Body of pancreas (tissue), 4 donors: ENCODE measurements around the gene PCCA. TPM values are rescaled to one million over a fixed set of nuclear protein-coding genes. Genes with fewer than 3 reads are reported as not detected.
A peak's percentile ranks its signal among the peaks of the same experiment; 100 is the strongest.

Experiments
- ATAC-seq: fragments of 150-250 bp; one replicate; pipeline ENCODE4 v1.9.1; 2016
- DNase-seq, 4 donors: peaks; one replicate each; pipeline ENCODE4 v3.0.0-alpha.2; 2019
- H3K27ac ChIP-seq, 4 donors: fragments of 200-600 bp; sonication (generic); 1 replicate in 3 of 4; 2 replicates in 1 of 4; pipeline versions ENCODE4 v1.5.1 to v1.6.1; 2016 to 2019; ENCODE audit warnings: mild to moderate bottlenecking in 1 of 4, mixed read lengths in 1 of 4, moderate library complexity in 1 of 4
- H3K27me3 ChIP-seq, 2 donors: fragments of 200-600 bp; sonication (generic); one replicate each; pipeline ENCODE4 v1.6.0; 2016; ENCODE audit warnings: mild to moderate bottlenecking in 1 of 2
- H3K36me3 ChIP-seq, 2 donors: fragments of 200-600 bp; sonication (generic); replicated peaks in 1 of 2; 2 replicates each; pipeline ENCODE4 v1.5.1; 2016; ENCODE audit warnings: low read depth in 2 of 2; ENCODE audit not compliant: insufficient read depth in 1 of 2
- H3K4me1 ChIP-seq: fragments of 200-600 bp; sonication (generic); one replicate; pipeline ENCODE4 v1.6.0; 2016
- H3K4me3 ChIP-seq, 2 donors: fragments of 200-600 bp; sonication (generic); 1 replicate in 1 of 2; 2 replicates in 1 of 2; pipeline ENCODE4 v1.5.1; 2016 to 2019
- H3K9me3 ChIP-seq, 3 donors: fragments of 200-600 bp; sonication (generic); 1 replicate in 2 of 3; 2 replicates in 1 of 3; pipeline ENCODE4 v1.5.1; 2016
- POLR2A ChIP-seq, 3 donors: fragments of 450-650 bp; IDR thresholded peaks; one replicate each; pipeline ENCODE4 v1.6.1; 2016; ENCODE audit warnings: antibody characterized with exemption in 3 of 3, mild to moderate bottlenecking in 2 of 3
- WGBS, 2 donors: methylation state at CpG; one replicate each; pipeline ENCODE4 v1.1.5; 2017; 5-methylcytosine and 5-hydroxymethylcytosine counted together
- intact Hi-C: fragments of 100-400 bp; cut with DNase I; formaldehyde crosslinking; loops from one replicate; pipeline ENCODE4 v1.15.1; 2023
- total RNA-seq, 2 donors: library from RNA; depleted of rRNA; stranded (reverse); fragments of >200 nt; gene quantifications; one replicate each; pipeline ENCODE4 v1.1.0, GENCODE V29; 2016
- TF ChIP-seq, protein P1 (sequence below), 7 experiments: fragments of 450-650 bp in 4 of 7; fragments of 200-600 bp in 3 of 7; sonication (generic) in 3 of 7; IDR thresholded peaks; one replicate each; pipeline ENCODE4 v1.5.1; 2016 to 2019; ENCODE audit warnings: antibody characterized with exemption in 7 of 7

The PCCA gene
- total RNA-seq, 2 donors from 2014 or later, result 45.2 to 46.2 TPM

DNA sequence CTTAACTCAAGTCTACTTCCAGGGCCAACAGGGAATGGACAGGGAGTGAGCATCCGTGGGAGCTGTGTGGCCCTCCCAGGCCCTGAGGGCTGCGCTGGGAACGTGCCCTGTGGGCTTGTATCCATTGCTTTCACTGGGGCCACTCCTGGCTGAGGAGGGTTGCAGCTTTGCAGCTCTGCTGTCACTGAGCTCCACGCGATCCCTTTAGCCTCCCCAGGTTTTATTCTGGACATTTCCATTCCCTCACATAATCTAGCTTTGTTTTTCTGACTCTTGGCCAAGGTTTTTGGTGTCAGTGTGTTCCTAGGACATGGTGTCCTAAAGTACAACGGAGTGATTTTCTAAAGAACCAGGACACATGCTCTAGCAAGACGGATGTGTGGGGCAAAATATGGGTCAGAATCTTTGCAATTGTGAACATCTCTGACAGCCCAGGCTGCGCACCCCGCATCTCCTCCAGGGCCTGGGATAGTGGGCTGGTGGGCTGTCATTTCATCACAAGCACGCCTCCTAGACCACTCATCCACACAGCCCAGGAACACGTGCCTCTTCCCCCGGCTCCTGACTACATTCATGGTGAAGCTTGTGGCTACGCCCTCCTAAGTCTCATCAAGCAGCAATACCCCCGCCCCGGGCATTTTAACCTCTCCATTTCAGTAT, 471.7 kb downstream of the PCCA start:
- intact Hi-C loops, result no loop called here
- H3K9me3 ChIP-seq, result no peaks in the 10 kb centered on the region
- no peak overlapping the region for H3K27ac ChIP-seq
- peaks cover 25% of the 10 kb centered on the region for H3K4me1 ChIP-seq
- no peaks in the 10 kb centered on the region for H3K27me3 ChIP-seq
- TF ChIP-seq, protein P1, sequence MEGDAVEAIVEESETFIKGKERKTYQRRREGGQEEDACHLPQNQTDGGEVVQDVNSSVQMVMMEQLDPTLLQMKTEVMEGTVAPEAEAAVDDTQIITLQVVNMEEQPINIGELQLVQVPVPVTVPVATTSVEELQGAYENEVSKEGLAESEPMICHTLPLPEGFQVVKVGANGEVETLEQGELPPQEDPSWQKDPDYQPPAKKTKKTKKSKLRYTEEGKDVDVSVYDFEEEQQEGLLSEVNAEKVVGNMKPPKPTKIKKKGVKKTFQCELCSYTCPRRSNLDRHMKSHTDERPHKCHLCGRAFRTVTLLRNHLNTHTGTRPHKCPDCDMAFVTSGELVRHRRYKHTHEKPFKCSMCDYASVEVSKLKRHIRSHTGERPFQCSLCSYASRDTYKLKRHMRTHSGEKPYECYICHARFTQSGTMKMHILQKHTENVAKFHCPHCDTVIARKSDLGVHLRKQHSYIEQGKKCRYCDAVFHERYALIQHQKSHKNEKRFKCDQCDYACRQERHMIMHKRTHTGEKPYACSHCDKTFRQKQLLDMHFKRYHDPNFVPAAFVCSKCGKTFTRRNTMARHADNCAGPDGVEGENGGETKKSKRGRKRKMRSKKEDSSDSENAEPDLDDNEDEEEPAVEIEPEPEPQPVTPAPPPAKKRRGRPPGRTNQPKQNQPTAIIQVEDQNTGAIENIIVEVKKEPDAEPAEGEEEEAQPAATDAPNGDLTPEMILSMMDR (IDR thresholded peaks at IDR 0.05), result no peak
- no peak for TF ChIP-seq POLR2A (IDR thresholded peaks at IDR 0.05)
- ATAC-seq (peak; percentile 36), DNase-seq (no peak)
- no peaks in the 10 kb centered on the region for H3K36me3 ChIP-seq
- 88 to 90% methylated on average over 15 of the region's 15 CpGs for WGBS, 2 donors
- no peak overlapping the region for H3K4me3 ChIP-seq

DNA sequence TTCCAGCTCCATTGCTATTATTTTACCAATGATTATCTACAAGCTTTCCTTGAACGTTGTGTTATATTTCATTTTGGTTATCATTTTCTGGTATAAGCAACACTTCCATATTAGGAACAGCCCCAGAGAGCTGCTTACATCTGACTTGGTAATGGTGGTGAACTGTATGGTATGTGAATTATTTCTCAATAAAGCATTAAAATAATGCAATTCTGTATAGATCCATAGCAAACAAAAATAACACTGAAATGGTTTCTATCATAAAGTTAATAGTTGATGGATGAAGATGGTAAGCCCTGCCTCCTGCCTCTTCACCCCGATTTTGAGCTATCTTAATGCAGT, 472.2 kb downstream of the PCCA start:
- intact Hi-C loops, result no loop called here
- 63 to 65% methylated on average over 2 of the region's 2 CpGs for whole genome bisulfite sequencing, 2 donors
- DNase-seq, result no peak

DNA sequence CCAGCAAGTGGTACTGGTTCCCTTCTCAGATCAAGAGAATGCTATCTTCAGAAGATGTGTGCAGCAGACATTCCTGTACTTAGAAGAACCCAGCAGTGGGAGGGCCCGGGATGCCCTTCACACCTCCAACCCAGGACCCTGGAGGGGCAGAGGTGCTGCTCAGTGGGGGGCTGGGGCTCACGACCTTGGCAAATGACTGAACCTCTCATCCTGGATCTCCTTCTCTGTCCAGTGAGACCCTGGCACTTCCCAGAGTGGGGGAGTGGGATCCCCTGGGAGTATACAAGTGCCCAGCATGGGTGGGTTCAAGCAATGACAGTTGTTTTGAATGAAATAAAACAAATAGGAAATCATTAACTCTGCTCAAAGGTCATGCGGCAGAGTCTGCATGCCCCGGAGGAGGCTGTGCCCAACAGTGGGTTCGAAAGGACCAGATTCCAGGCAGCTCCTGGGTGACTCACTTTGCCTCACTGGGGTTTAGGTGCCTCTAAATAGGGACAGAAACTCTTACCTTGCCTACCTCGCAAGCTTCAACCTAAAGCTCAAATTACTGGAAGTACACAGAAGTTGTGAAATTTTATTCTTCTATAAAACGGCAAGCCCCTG, 472.8 kb downstream of the PCCA start:
- Histone ChIP-seq H3K4me1 (peaks cover 25% of the 10 kb centered on the region), H3K9me3 (no peaks in the 10 kb centered on the region), H3K27ac (no peak overlapping the region), H3K36me3 (no peaks in the 10 kb centered on the region), H3K27me3 (no peaks in the 10 kb centered on the region), H3K4me3 (no peak overlapping the region)
- DNase-seq (no peak), ATAC-seq (no peak)
- intact Hi-C loops, result no loop called here
- TF ChIP-seq POLR2A (IDR thresholded peaks at IDR 0.05), result no peak
- TF ChIP-seq, protein P1 (IDR thresholded peaks at IDR 0.05), result no peak
- 49 to 72% methylated on average over 6 to 7 of the region's 7 CpGs for WGBS, 2 donors

More for the DNA sequence above, 472.2 kb downstream of the PCCA start:
- Histone ChIP-seq H3K4me1 (peaks cover 25% of the 10 kb centered on the region), H3K27ac (no peak overlapping the region), H3K4me3 (no peak overlapping the region), H3K9me3 (no peaks in the 10 kb centered on the region), H3K27me3 (no peaks in the 10 kb centered on the region), H3K36me3 (no peaks in the 10 kb centered on the region)
- no peak for TF ChIP-seq POLR2A (IDR thresholded peaks at IDR 0.05)
- TF ChIP-seq, protein P1 (IDR thresholded peaks at IDR 0.05), result no peak
- no peak for ATAC-seq

DNA sequence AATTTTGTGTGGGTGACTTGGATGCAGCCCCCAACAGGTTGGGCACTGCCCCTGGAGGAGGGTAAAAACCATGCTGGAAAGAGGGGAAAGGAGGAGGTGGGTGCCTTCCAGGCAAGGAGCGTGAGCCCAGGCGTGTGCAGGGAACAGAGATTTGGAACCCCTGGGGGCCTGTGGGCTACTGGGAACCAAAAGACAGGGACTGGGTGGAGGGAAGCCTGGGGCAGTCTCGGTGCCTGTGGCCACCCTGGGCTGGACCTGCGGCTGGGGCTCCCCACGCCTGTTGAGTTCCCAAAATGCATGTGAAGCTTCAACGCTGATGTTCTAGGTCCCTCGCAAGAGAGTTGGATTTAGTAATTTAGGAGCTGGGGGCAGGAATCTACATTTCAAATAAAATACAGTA, 474.9 kb downstream of the PCCA start:
- Histone ChIP-seq H3K9me3 (no peaks in the 10 kb centered on the region), H3K4me1 (peaks cover 25% of the 10 kb centered on the region), H3K4me3 (no peak overlapping the region), H3K27ac (no peak overlapping the region), H3K27me3 (no peaks in the 10 kb centered on the region), H3K36me3 (no peaks in the 10 kb centered on the region)
- TF ChIP-seq, protein P1 (IDR thresholded peaks at IDR 0.05), result no peak
- no peak for TF ChIP-seq POLR2A (IDR thresholded peaks at IDR 0.05)
- 93 to 95% methylated on average over 7 of the region's 7 CpGs for WGBS, 2 donors
- intact Hi-C loops, result no loop called here
- DNase-seq, result no peak
- no peak for ATAC-seq
